B cell (primary cell): ENCODE measurements around the gene PDK2. TPM values are rescaled to one million over a fixed set of nuclear protein-coding genes. Genes with fewer than 3 reads are reported as not detected.

ENCODE experiments used
- ATAC-seq: fragments of 200-7000 bp; cut with Tn5 transposase; one replicate; pipeline ENCODE4 v1.10.0; 2021; ENCODE audit warnings: low read depth, mild to moderate bottlenecking, moderate number of reproducible peaks, moderate library complexity
- CTCF ChIA-PET: fragments of 350-600 bp; sonication (Branson Sonifier 250); formaldehyde crosslinking; loops from one replicate; lab custom pipeline; 2021; ENCODE audit warnings: antibody characterized with exemption, inconsistent platforms; lab: Charles Lee
- POLR2A ChIA-PET: fragments of 350-600 bp; sonication (Branson Sonifier 250); formaldehyde crosslinking; loops from one replicate; lab custom pipeline; 2021; ENCODE audit warnings: antibody characterized with exemption; lab: Charles Lee
- DNase-seq: peaks from one replicate; pipeline ENCODE4 v3.0.0; 2013
- H2AFZ ChIP-seq: 2 replicates; pipeline ENCODE4 v1.6.1; 2012; ENCODE audit warnings: mild to moderate bottlenecking, low read depth, low read length; ENCODE audit not compliant: insufficient read depth, poor library complexity, severe bottlenecking
- H3K27ac ChIP-seq, 2 donors: 1 replicate in 1 of 2; 2 replicates in 1 of 2; pipeline ENCODE4 v1.5.1; 2012 to 2013; ENCODE audit warnings: low read length in 2 of 2, mild to moderate bottlenecking in 2 of 2, moderate library complexity in 1 of 2
- H3K27me3 ChIP-seq, 4 experiments: fragments of 200-600 bp in 1 of 4; sonication (generic) in 1 of 4; replicated peaks in 1 of 4; 1 replicate in 2 of 4; 2 replicates in 2 of 4; pipeline versions ENCODE4 v1.6.1 to v1.7.0; 2013 to 2016; ENCODE audit warnings: low read length in 3 of 4, mild to moderate bottlenecking in 2 of 4, mixed read lengths in 1 of 4, moderate library complexity in 1 of 4; ENCODE audit not compliant: insufficient read depth in 4 of 4, control insufficient read depth in 3 of 4; ENCODE audit errors: control extremely low read depth in 1 of 4
- H3K36me3 ChIP-seq, 2 experiments: replicated peaks in 1 of 2; 1 replicate in 1 of 2; 2 replicates in 1 of 2; pipeline versions ENCODE4 v1.6.1 to v1.7.1; 2013; ENCODE audit warnings: low read length in 1 of 2; ENCODE audit not compliant: insufficient read depth in 2 of 2, control insufficient read depth in 1 of 2; ENCODE audit errors: control extremely low read depth in 1 of 2, extremely low read depth in 1 of 2
- H3K4me1 ChIP-seq, 2 donors: fragments of 200-600 bp in 1 of 2; sonication (generic) in 1 of 2; 1 replicate in 1 of 2; 2 replicates in 1 of 2; pipeline versions ENCODE4 v1.5.1 to v1.6.1; 2013 to 2017; ENCODE audit warnings: low read length in 2 of 2; ENCODE audit not compliant: control insufficient read depth in 2 of 2, insufficient read depth in 2 of 2
- H3K4me2 ChIP-seq: replicated peaks from 2 replicates; pipeline ENCODE3; 2012; ENCODE audit warnings: mild to moderate bottlenecking, low read depth, low read length; ENCODE audit not compliant: poor library complexity, severe bottlenecking
- H3K4me3 ChIP-seq, 5 experiments: fragments of 200-600 bp in 1 of 5; sonication (generic) in 1 of 5; 1 replicate in 3 of 5; 2 replicates in 2 of 5; pipeline versions ENCODE4 v1.5.1 to v1.7.0; 2011 to 2016; ENCODE audit warnings: low read length in 4 of 5, mild to moderate bottlenecking in 4 of 5, low read depth in 2 of 5, control low read depth in 1 of 5, moderate library complexity in 1 of 5; ENCODE audit not compliant: insufficient read depth in 1 of 5; ENCODE audit errors: control extremely low read depth in 1 of 5, extremely low read depth in 1 of 5
- H3K79me2 ChIP-seq: fragments of 200-600 bp; sonication (generic); one replicate; pipeline ENCODE4 v1.6.0; 2016; ENCODE audit warnings: low read length; ENCODE audit not compliant: control insufficient read depth, insufficient read depth
- H3K9ac ChIP-seq: fragments of 200-600 bp; sonication (generic); 2 replicates; pipeline ENCODE4 v1.6.1; 2017; ENCODE audit warnings: mild to moderate bottlenecking, low read length, moderate library complexity
- H3K9me3 ChIP-seq, 3 donors: one replicate each; pipeline versions ENCODE4 v1.6.1 to v1.7.1; 2013; ENCODE audit warnings: low read length in 2 of 3; ENCODE audit not compliant: control insufficient read depth in 2 of 3, insufficient read depth in 1 of 3; ENCODE audit errors: control extremely low read depth in 1 of 3
- H4K20me1 ChIP-seq: 2 replicates; pipeline ENCODE4 v1.6.0; 2012; ENCODE audit warnings: mild to moderate bottlenecking, low read length; ENCODE audit not compliant: insufficient read depth, control insufficient read depth, poor library complexity, severe bottlenecking
- H3K27ac Mint-ChIP-seq: one replicate; pipeline ENCODE4 v1.8.0; 2021; ENCODE audit warnings: mixed read lengths
- H3K27me3 Mint-ChIP-seq: one replicate; pipeline ENCODE4 v1.8.0; 2021; ENCODE audit warnings: mixed read lengths
- H3K4me1 Mint-ChIP-seq: one replicate; pipeline ENCODE4 v1.8.0; 2021; ENCODE audit warnings: mixed read lengths
- H3K4me3 Mint-ChIP-seq: one replicate; pipeline ENCODE4 v1.8.0; 2021; ENCODE audit warnings: mixed read lengths
- H3K9me3 Mint-ChIP-seq: one replicate; pipeline ENCODE4 v1.8.0; 2022; ENCODE audit warnings: mixed read lengths; ENCODE audit not compliant: insufficient read depth
- CTCF ChIP-seq: fragments of 200-600 bp; IDR thresholded peaks from one replicate; pipeline ENCODE4 v1.8.0; 2022; ENCODE audit warnings: antibody characterized with exemption, mild to moderate bottlenecking
- EZH2 ChIP-seq: IDR thresholded peaks from 2 replicates; pipeline ENCODE4 v1.6.1; 2012; ENCODE audit warnings: borderline replicate concordance, low read depth, mild to moderate bottlenecking, moderate library complexity, low read length; ENCODE audit not compliant: insufficient read depth, poor library complexity, severe bottlenecking
- WGBS: methylation state at CpG from one replicate; pipeline ENCODE4 v1.1.5; 2013; ENCODE audit warnings: missing lambda C conversion rate; ENCODE audit not compliant: insufficient coverage; 5-methylcytosine and 5-hydroxymethylcytosine counted together
- intact Hi-C: fragments of 100-400 bp; cut with micrococcal nuclease; formaldehyde crosslinking; loops from one replicate; pipeline ENCODE4 v1.10.0; 2022
- polyA plus RNA-seq: library from polyadenylated mRNA; depleted of rRNA; stranded (reverse); fragments of >200 nt; gene quantifications from 2 replicates; pipeline ENCODE4 v1.2.3, GENCODE V29; 2012
- total RNA-seq, 2 donors: library from RNA; stranded (reverse); fragments of 120-200 nt in 1 of 2; gene quantifications; 1 replicate in 1 of 2; 2 replicates in 1 of 2; pipeline versions ENCODE4 v1.2.3 to v1.2.4, GENCODE V29; 2013 to 2022

Gene PDK2
- total and polyA plus RNA-seq, 2 donors (not counting 1 experiment from before 2014, with no cell fraction given): 35.2 to 73.2 TPM

DNA sequence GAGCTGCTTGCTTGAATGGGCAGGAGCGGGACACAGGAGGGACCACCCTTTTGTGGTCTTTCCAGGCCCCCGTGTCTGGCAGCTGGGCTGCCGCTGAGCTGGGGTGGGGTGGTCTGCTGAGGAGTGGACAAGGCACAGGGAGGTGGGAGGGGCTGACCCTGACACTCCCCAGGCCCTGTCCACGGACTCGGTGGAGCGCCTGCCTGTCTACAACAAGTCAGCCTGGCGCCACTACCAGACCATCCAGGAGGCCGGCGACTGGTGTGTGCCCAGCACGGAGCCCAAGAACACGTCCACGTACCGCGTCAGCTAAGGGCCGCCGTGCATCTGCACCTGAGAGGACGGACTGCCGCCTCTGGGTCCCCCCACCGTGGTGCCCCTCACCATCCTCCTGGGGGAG is 14.6 kb downstream of the PDK2 start:
- ATAC-seq: no peak
- no peaks in the 10 kb centered on the region for H3K79me2 ChIP-seq
- H3K9me3 Mint-ChIP-seq: no peaks in the 10 kb centered on the region
- peaks cover 6% of the 10 kb centered on the region for H3K27me3 Mint-ChIP-seq
- no peak overlapping the region for H2AFZ ChIP-seq
- no peak for DNase-seq
- no peaks in the 10 kb centered on the region for H3K9me3 ChIP-seq
- H4K20me1 ChIP-seq: no peaks in the 10 kb centered on the region
- H3K27me3 ChIP-seq: peaks cover 0 to 3% (median 0%) of the 10 kb centered on the region in 4 experiments
- H3K4me1 Mint-ChIP-seq: peaks cover under 1% of the 10 kb centered on the region
- 92% methylated on average over 14 of the region's 19 CpGs for WGBS
- H3K4me2 ChIP-seq: no peak overlapping the region
- H3K4me1 ChIP-seq: no peaks in the 10 kb centered on the region
- H3K9ac ChIP-seq: no peak overlapping the region
- no peak overlapping the region for H3K4me3 ChIP-seq
- ChIA-PET POLR2A (no interaction called here), CTCF (interaction anchor here (2.4 kb wide), 1 partner anchor 16 kb away, joined by 18 read pairs; no protein-coding TSS in a partner anchor)
- no peak overlapping the region for H3K4me3 Mint-ChIP-seq
- TF ChIP-seq CTCF (no peak), EZH2 (no peak)
- intact Hi-C loops: no loop called here
- H3K27ac ChIP-seq: no peak overlapping the region
- peaks cover 0 to 45% of the 10 kb centered on the region in 2 experiments for H3K36me3 ChIP-seq
- H3K27ac Mint-ChIP-seq: no peak overlapping the region

- 95% methylated on average over 16 of the region's 19 CpGs for WGBS
- peaks cover 14% of the 10 kb centered on the region for H3K27me3 Mint-ChIP-seq
- H3K9me3 ChIP-seq: no peaks in the 10 kb centered on the region
- ChIA-PET CTCF (interaction anchor here (1.7 to 2.4 kb wide), 3 partner anchors 17 to 51 kb away, joined by 5 to 18 read pairs (median 9); no protein-coding TSS in a partner anchor), POLR2A (no interaction called here)
- H3K27ac ChIP-seq: no peak overlapping the region
- H3K79me2 ChIP-seq: no peaks in the 10 kb centered on the region
- H4K20me1 ChIP-seq: no peaks in the 10 kb centered on the region
- TF ChIP-seq EZH2 (no peak), CTCF (no peak)
- H3K36me3 ChIP-seq: peaks cover 0 to 36% of the 10 kb centered on the region in 2 experiments
- no peak overlapping the region for H3K4me3 ChIP-seq
- H3K9me3 Mint-ChIP-seq: no peaks in the 10 kb centered on the region
- ATAC-seq (no peak), DNase-seq (no peak)
- intact Hi-C loops: no loop called here
- peaks cover 0 to 8% of the 10 kb centered on the region in 2 donors for H3K4me1 ChIP-seq
- H3K4me1 Mint-ChIP-seq: peaks cover 6% of the 10 kb centered on the region
- H3K4me3 Mint-ChIP-seq: no peak overlapping the region
- H2AFZ ChIP-seq: no peak overlapping the region
- no peak overlapping the region for H3K4me2 ChIP-seq
- H3K27ac Mint-ChIP-seq: no peak overlapping the region
- H3K9ac ChIP-seq: no peak overlapping the region
- peaks cover 0 to 13% (median 6%) of the 10 kb centered on the region in 4 experiments for H3K27me3 ChIP-seq
Measured at GRCh38 chr17:50110591-50111349, 15.6 kb downstream of the PDK2 start.
